GM18526 (cell line): Measurements from ENCODE around the gene ZNF574.

Experiments
- POLR2A ChIP-seq: IDR thresholded peaks from 3 replicates; pipeline ENCODE4 v1.6.1; 2011; ENCODE audit not compliant: insufficient read length; ENCODE audit errors: extremely low read depth

Gene ZNF574

GRCh38 chr19:42105368-42105767 is 29.4 kb downstream of the ZNF574 start:
- no peak for TF ChIP-seq POLR2A

- no peak for TF ChIP-seq POLR2A
These were observed 32.8 kb downstream of the ZNF574 start for GRCh38 chr19:42108527-42109389.

GRCh38 chr19:42109896-42110295 is 33.9 kb downstream of the ZNF574 start:
- no peak for TF ChIP-seq POLR2A

GRCh38 chr19:42110658-42111057 is 34.7 kb downstream of the ZNF574 start:
- no peak for TF ChIP-seq POLR2A

GRCh38 chr19:42111384-42111783 is 35.4 kb downstream of the ZNF574 start:
- no peak for TF ChIP-seq POLR2A

- TF ChIP-seq POLR2A: no peak
These were observed 35.8 kb downstream of the ZNF574 start for GRCh38 chr19:42111811-42112210.

GRCh38 chr19:42113641-42114348 is 37.8 kb downstream of the ZNF574 start:
- TF ChIP-seq POLR2A: no peak

GRCh38 chr19:42114412-42114811 is 38.4 kb downstream of the ZNF574 start:
- peak; percentile 21 for TF ChIP-seq POLR2A

- TF ChIP-seq POLR2A: no peak
These were observed 39.3 kb downstream of the ZNF574 start for GRCh38 chr19:42115219-42115618.

- TF ChIP-seq POLR2A: no peak
These were observed 39.7 kb downstream of the ZNF574 start for GRCh38 chr19:42115705-42116104.

GRCh38 chr19:42116308-42117075 is 40.5 kb downstream of the ZNF574 start:
- TF ChIP-seq POLR2A: no peak

- TF ChIP-seq POLR2A: no peak
These were observed 41.1 kb downstream of the ZNF574 start for GRCh38 chr19:42117076-42117475.

GRCh38 chr19:42120276-42120980 is 44.5 kb downstream of the ZNF574 start:
- TF ChIP-seq POLR2A: no peak

- no peak for TF ChIP-seq POLR2A
These were observed 45.2 kb downstream of the ZNF574 start for GRCh38 chr19:42121036-42121621.

GRCh38 chr19:42121656-42122069 is 45.7 kb downstream of the ZNF574 start:
- peak; percentile 38 for TF ChIP-seq POLR2A
